ENCODE results near the gene FOLR2.

Gene FOLR2

DNA sequence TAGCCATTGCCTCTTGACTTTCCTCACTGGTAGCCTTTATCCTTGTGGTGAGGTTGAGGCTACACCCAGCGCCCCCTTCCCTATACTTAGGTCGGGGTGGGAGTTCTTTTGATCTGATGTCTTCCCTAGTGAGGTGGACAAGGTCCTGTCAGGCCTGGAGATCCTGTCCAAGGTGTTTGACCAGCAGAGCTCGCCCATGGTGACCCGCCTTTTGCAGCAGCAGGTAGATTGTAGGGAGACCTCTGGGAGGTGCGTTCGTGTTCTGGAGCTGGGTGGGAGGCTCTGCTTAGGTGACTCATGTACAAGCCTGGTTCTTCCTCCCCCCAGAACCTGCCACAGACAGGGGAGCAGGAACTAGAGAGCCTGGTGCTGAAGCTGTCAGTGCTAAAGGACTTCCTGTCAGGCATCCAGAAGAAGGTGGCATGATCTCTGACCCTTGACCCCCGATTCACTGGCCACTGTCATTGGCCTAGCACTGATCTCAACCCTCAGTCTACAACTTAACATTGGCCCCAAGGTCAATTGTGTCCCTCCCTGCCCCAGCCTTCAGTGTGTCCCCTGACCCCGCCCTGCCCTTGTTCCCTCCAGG lies 12.8 kb downstream of the FOLR2 start:
- in situ Hi-C loops (cut with MboI; ENCODE audit: low sequenced_read_pairs), result no loop called here

DNA sequence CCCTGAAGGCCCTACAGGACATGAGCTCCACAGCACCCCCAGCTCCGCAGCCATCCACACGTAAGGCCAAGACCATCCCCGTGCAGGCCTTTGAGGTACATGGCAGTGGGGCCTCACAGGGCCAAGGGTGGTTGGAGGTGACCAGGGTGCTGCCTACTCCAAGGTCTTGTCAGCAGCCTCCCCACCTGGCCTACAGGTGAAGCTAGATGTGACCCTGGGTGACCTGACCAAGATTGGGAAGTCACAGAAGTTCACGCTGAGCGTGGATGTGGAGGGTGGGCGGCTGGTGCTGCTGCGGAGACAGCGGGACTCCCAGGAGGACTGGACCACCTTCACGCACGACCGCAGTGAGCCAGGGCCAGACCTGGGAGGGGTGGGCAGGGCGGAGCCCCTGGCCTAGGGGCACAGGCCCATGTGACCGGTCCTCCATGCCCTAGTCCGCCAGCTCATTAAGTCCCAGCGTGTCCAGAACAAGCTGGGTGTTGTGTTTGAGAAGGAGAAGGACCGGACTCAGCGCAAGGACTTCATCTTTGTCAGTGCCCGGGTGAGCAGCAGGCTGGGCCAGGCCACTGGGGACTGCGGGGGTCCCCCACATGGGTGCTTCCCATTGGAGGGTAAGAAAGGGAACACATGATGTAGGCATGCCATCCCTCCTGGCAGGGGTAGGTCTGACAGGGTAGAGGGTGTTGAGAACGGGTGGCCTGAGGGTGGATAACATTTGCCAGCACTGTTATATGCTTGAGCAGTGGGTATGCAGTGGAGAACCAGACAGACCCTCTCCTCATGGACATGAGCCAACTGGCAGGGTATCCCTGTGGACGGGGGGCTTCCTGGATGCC lies 13.6 kb downstream of the FOLR2 start:
- in situ Hi-C loops (cut with MboI; ENCODE audit: low sequenced_read_pairs), result no loop called here

DNA sequence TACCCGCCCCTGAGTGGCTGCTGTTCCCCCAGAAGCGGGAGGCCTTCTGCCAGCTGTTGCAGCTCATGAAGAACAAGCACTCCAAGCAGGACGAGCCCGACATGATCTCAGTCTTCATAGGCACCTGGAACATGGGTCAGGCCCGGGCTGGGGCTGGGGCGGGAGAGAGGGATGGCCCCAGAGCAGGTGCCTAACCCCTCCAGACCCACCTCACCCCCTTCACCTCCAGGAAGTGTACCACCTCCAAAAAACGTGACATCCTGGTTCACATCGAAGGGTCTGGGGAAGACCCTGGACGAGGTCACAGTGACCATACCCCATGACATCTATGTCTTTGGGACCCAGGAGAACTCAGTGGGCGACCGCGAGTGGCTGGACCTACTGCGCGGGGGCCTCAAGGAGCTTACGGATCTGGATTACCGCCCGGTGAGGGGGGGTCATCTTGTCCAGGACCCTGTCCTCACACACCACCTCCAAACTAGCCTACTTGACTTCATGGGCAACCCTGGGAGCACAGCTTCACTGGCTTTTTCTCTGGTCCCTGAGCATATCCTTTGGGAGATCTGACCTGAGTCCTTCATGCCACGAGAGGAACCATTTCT lies 14.3 kb downstream of the FOLR2 start:
- in situ Hi-C loops (cut with MboI; ENCODE audit: low sequenced_read_pairs), result no loop called here

DNA sequence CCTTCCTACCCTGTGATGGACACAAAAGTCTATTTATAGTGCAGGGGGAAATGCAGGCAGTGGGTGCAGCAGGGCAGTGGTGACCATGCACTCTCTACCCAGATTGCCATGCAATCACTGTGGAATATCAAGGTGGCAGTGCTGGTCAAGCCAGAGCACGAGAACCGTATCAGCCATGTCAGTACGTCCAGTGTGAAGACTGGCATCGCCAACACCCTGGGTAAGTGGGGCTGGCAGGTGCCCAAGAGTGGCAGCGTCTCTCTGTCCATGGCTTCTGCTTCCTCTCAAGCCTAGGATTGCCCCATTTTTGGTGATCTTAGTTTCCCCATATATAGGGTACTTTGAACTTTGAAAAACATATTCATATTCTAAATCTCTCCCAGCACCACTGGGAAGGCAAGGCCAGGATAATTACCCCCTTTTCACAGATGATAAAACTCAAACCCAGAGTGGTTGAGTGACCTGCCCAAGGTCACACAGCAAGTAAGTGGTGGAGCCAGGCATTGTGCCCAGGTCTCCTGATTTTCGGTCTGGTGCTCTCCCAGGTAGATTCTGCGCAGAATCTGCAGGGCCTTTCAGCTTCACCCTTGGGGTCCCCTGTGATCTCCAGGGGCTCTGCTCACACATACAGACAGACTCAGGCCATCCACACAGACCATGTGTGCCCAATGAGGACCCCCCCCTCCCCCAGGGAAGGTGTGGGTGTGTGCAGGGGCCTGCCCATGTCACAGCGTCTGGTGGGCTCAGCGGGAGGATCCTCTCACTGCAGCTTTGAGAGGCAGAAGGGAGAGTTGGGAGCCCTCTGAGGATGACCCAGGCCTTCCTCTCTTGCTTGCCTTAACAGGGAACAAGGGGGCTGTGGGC lies 15.0 kb downstream of the FOLR2 start:
- in situ Hi-C loops (cut with MboI; ENCODE audit: low sequenced_read_pairs), result no loop called here

DNA sequence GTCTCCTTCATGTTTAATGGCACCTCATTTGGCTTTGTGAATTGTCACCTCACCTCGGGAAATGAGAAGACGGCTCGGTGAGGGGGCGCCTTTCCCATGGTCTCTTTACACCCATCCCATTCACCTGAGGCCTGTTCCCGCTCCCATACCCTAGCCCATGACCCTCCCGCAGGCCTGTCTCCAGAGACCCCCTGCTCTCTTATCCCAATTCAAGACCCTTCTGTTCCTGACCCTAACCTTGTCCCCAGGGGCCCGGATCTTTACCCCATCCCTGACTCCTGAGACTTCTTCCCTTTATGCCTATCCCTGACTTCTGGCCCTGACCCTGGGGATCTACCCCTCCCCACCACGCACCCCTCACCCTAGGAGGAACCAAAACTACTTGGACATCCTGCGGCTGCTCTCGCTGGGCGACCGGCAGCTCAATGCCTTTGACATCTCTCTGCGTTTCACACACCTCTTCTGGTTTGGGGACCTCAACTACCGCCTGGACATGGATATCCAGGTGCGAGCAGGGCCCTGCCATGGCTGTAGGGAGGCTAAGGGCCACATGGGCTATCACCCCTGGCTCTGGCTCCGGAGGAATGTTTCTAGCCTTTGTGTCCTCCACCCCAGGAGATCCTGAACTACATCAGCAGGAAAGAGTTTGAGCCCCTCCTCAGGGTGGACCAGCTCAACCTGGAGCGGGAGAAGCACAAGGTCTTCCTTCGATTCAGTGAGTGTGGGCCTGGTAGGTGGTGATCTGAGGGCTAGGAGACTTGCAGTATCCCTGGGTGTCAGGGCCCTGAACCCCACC lies 15.9 kb downstream of the FOLR2 start:
- in situ Hi-C loops (cut with MboI; ENCODE audit: low sequenced_read_pairs), result no loop called here

DNA sequence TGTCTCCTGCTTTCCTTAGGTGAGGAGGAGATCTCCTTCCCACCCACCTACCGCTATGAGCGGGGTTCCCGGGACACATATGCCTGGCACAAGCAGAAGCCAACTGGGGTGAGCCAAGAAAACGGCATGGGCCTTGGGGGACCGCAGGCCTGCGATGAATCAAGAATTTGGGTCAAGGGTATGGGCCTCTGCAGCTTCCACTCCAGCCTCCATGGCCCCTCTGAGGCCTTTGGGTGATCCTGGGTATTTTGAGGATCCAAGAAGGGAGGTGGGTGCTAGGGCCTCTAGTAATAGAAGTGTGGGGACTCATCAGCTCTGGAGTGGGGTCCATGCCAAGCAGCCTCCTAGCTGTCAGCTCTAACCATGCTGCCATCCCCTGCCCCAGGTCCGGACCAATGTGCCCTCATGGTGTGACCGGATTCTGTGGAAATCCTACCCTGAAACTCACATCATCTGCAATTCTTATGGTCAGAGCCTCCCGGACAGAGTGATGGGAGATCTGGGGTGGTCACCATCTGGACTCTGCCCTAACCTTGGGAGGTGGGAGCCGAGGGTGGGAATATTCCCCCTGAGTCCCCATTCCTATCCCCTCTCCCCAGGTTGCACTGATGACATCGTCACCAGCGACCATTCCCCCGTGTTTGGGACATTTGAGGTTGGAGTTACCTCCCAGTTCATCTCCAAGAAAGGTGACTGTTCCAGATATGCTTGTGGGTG lies 16.6 kb downstream of the FOLR2 start:
- in situ Hi-C loops (cut with MboI; ENCODE audit: low sequenced_read_pairs), result no loop called here

DNA sequence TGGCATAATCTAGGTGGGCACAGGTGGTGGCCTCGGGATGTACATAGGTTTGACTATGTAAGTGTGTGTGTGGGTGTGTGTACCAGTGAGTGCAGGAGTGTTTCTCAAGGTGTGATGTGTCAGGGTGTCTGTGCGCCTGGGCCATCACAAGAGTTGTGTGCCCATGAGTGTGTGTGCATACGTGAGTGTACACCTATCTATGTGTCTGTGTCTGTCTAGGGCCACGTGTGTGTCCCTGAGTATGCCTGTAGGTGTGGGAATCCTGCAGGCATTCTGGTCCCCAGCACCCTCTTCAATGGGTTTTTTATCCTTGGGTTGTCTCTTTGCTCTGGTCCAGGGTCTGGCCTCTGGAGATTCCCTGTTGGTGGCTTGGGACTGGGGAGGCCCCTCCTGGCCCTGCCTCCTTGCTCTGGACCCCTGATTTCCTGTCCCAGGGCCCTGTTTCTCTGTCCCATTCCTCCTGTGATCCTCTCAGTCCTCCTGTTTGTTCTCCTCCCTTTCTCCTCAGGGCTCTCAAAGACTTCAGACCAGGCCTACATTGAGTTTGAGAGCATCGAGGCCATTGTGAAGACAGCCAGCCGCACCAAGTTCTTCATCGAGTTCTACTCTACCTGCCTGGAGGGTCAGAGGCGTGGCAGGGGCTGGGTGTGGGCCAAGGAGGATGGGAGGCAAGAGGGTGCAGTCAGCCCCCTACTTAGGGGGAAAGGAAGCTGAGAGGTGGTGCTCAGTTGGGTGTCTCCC lies 17.3 kb downstream of the FOLR2 start:
- in situ Hi-C loops (cut with MboI; ENCODE audit: low sequenced_read_pairs), result no loop called here

DNA sequence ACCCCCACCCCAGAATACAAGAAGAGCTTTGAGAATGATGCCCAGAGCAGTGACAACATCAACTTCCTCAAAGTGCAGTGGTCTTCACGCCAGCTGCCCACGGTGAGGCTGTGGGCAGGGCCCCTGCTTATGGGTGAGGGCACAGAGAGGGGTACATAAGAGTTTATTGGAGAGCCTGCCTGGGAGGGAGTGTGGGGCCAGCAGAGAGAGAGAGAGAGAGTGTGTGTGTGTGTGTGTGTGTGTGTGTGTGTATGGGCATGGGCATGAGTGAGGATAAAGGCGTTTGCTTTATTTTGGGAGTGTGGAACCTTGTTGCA lies 17.9 kb downstream of the FOLR2 start:
- in situ Hi-C loops (cut with MboI; ENCODE audit: low sequenced_read_pairs), result no loop called here

DNA sequence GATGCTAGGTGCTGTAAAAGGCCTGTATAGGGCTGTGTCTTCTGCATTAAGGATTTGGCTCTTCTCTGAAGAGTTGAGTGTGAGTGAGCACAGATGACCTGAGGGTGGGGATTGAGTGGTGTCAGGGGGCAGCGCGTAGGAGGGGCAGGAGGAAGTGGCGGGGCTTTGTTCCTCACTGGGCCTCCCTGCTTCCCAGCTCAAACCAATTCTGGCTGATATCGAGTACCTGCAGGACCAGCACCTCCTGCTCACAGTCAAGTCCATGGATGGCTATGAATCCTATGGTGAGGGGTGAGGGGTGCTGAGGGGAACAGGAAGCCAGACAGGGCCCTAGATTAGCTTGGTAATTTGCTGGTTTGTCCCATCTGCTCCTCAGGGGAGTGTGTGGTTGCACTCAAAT lies 18.3 kb downstream of the FOLR2 start:
- in situ Hi-C loops (cut with MboI; ENCODE audit: low sequenced_read_pairs), result no loop called here

DNA sequence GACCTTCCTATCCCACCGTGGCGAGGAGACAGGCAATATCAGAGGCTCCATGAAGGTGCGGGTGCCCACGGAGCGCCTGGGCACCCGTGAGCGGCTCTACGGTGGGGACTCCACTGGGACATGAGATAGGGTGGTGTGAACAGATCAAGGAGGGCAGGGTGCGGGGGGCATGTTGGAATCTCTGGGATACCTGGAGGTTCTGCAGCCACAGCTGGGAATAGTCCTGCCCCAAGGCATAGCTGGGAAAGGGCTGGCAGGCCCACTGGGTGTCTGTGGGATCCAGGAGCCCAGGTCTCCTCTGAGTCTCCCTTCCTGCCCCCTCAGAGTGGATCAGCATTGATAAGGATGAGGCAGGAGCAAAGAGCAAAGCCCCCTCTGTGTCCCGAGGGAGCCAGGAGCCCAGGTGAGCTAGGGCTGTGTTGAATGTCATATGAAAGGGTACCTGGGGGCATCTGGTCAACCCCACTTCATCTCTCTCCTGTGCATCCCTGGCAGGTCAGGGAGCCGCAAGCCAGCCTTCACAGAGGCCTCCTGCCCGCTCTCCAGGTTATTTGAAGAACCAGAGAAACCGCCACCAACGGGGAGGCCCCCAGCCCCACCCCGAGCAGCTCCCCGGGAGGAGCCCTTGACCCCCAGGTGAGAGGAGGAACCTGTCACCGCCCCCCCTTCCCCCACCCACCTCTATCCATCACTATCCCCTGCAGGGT lies 18.9 kb downstream of the FOLR2 start:
- in situ Hi-C loops (cut with MboI; ENCODE audit: low sequenced_read_pairs), result no loop called here

DNA sequence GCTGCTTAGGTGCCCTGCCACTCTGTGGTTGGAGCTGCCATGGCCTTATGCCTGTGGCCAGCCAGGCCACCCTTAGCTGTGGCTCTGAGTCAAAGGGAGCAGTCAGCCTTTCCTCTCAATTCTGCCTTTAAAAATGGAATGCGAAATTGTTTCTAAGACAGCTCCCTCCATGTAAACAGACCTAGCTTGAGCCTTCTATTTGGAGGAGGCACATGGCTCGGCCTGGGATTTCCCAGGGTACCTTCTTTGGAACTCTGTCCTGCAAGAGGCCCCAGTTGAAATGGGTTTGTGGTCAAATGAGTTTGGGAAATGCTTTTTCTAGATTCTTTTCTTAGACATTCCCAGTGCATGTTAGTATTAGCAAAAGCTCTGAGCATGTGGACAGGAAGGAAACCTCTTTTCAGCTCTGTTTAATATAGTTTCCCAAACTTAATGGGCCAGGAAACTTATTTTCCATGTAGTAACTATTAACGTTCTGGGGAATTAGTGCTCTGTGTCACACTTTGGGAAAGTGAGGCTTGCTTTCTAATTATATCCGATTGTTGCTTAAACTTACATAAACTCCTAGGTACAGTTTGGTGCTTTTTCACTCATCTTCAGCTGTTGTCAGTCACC lies 19.6 kb downstream of the FOLR2 start:
- in situ Hi-C loops (cut with MboI; ENCODE audit: low sequenced_read_pairs), result no loop called here

DNA sequence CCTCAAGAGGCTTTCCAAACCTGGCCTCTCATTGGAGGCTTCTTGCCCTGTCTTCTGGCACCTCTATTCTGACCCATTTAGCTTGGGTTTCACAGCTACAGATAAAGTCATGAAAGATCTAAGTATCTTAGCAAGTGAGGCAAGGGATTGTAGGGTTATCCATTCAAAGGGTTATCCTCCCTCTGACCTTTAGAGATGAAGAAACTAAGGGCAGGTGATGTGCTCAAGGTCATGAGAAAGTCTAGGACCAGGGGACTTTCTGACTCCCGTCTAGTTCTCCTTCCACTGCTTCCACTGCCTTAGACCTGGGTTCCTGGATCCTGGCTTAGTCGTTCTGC lies 20.1 kb downstream of the FOLR2 start:
- in situ Hi-C loops (cut with MboI; ENCODE audit: low sequenced_read_pairs), result no loop called here

DNA sequence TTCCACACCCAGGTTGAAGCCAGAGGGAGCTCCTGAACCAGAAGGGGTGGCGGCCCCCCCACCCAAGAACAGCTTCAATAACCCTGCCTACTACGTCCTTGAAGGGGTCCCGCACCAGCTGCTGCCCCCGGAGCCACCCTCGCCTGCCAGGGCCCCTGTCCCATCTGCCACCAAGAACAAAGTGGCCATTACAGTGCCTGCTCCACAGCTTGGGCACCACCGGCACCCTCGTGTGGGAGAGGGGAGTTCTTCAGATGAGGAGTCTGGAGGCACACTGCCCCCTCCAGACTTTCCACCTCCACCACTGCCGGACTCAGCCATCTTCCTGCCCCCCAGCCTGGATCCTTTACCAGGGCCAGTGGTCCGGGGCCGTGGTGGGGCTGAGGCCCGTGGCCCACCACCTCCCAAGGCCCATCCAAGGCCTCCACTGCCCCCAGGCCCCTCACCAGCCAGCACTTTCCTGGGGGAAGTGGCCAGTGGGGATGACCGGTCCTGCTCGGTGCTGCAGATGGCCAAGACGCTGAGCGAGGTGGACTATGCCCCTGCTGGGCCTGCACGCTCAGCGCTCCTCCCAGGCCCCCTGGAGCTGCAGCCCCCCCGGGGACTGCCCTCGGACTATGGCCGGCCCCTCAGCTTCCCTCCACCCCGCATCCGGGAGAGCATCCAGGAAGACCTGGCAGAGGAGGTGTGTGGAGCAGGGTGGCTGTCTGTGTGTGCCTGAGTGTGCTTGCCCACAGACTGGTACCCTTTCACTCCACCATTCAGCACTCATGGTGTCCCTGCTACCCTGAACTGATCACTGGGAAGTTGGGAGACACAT lies 20.7 kb downstream of the FOLR2 start:
- in situ Hi-C loops (cut with MboI; ENCODE audit: low sequenced_read_pairs), result no loop called here

DNA sequence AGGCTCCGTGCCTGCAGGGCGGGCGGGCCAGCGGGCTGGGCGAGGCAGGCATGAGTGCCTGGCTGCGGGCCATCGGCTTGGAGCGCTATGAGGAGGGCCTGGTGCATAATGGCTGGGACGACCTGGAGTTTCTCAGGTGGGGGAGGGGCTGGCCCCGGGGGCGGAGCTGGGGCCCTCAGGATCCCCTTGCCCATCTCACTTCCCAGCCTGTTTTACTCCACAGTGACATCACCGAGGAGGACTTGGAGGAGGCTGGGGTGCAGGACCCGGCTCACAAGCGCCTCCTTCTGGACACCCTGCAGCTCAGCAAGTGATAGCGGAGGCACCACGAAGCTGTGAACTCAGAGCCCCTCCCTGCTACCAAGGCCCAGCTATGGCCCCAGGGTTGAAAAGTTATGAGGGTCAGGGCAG lies 21.5 kb downstream of the FOLR2 start:
- in situ Hi-C loops (cut with MboI; ENCODE audit: low sequenced_read_pairs), result no loop called here

DNA sequence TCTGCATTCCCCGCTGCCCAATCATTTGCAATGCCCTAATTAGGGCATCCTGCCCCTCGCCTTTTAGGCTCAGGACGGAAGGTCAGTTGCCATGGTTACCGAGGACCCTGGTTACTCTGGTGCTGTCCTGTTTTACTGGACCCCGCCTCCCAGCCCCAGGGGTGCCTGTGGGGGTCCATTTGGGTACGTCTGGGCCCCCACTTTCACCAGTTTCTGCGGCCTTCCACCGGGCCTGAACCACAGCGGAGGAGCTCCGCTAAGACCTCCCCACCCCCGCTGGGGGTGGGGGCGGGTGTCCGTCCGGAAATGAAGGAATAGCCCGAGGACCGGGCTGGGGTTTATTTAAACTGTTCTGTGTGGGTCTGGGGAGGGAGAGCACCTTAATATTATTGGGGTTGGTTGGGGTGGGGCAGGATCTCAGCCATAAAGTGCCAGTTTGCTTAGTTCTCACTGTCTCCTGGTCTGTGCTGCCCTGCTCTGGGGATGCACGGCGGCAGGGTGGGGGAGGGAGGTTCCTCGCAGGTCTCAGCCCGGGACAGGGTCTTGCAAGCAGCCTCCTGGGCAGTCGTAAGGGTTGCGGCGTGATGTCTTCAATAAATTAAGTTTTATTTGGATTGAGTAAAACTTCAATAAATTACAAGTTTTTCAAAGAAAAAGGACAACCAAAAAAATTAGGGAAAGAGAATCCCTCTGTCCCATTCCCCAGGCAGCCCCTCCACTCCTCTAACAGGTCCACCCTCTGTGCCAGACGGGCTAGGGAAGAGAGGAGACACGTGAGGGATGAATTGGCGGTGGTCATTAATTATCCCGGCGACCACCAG lies 22.1 kb downstream of the FOLR2 start:
- in situ Hi-C loops (cut with MboI; ENCODE audit: low sequenced_read_pairs), result no loop called here

DNA sequence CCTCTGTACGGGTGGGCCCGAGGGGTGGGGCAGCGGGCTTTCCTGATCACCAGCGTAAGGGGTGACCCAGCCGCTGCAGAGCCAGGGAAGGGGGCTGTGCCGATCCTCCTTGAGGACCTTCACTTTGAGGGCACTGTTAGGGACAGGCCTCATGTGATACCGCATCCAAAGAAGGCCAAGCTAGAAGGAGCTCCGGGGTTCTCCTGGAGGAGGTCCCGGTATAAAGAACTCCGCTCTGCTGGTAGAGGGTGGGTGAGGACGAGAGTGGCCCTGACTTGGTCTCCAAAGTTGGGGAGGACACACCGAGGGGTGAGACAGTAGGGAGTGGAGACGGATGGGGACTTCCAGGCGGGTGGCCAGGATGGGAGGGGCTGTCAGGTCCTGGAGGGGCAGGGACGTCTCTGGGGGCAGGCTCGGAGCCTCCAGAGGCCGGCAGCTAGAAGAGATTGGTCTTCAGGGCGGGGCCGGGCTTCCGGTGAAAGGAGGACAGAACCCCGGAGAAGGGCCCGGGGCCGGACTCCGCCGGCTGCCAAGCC lies 22.8 kb downstream of the FOLR2 start:
- in situ Hi-C loops (cut with MboI; ENCODE audit: low sequenced_read_pairs), result no loop called here
